IMR-90 (cell line): ENCODE data around the gene SOST. TPM values are rescaled to one million over a fixed set of nuclear protein-coding genes. Genes with fewer than 3 reads are reported as not detected.
"Not testable (repeated sequence)": the region's sequence is repeated elsewhere in the genome, so short reads cannot be mapped to it uniquely, and the experiment has no call there.

ENCODE experiments used
- ATAC-seq: fragments of 200-7000 bp; cut with Tn5 transposase; 2 replicates; pipeline ENCODE4 v1.9.1; 2020; ENCODE audit warnings: low read depth, mild to moderate bottlenecking, moderate library complexity
- BruUV-seq: library from RNA; stranded (reverse); fragments of 400-500 nt; replicated peaks from 2 replicates; lab custom pipeline; 2021; lab: Mats Ljungman, UMichigan
- CTCF ChIA-PET: fragments of 300-600 bp; formaldehyde crosslinking; extraction: SDS; loops from one replicate; lab custom pipeline; 2021; ENCODE audit warnings: antibody characterized with exemption; lab: Yijun Ruan, JAX
- POLR2A ChIA-PET: fragments of 300-600 bp; sonication (Branson Sonifier 250); formaldehyde crosslinking; loops from one replicate; lab custom pipeline; 2022; ENCODE audit warnings: antibody characterized with exemption; ENCODE audit not compliant: unreplicated experiment; lab: Charles Lee
- DNase-seq: peaks from one replicate; pipeline ENCODE4 v3.0.0; 2013
- H2AFZ ChIP-seq: replicated peaks from 2 replicates; pipeline ENCODE3; 2013; ENCODE audit warnings: low read length, mild to moderate bottlenecking; ENCODE audit not compliant: poor library complexity
- H2AK5ac ChIP-seq: 2 replicates; pipeline ENCODE4 v1.6.1; 2013; ENCODE audit warnings: low read depth, low read length, inconsistent platforms
- H2AK9ac ChIP-seq: replicated peaks from 2 replicates; pipeline ENCODE3; 2013; ENCODE audit warnings: mild to moderate bottlenecking, low read depth, low read length, moderate library complexity; ENCODE audit not compliant: poor library complexity
- H2BK120ac ChIP-seq: 2 replicates; pipeline ENCODE4 v1.6.1; 2013; ENCODE audit warnings: low read depth, low read length, inconsistent platforms
- H2BK15ac ChIP-seq: 3 replicates; pipeline ENCODE4 v1.6.1; 2013; ENCODE audit warnings: low read depth, low read length, inconsistent platforms
- H2BK20ac ChIP-seq: 2 replicates; pipeline ENCODE4 v1.6.1; 2013; ENCODE audit warnings: low read depth, mild to moderate bottlenecking, inconsistent platforms, low read length, moderate library complexity
- H2BK5ac ChIP-seq: 2 replicates; pipeline ENCODE4 v1.6.1; 2013; ENCODE audit warnings: mild to moderate bottlenecking, low read depth, low read length, inconsistent platforms; ENCODE audit not compliant: poor library complexity, severe bottlenecking
- H3K14ac ChIP-seq: replicated peaks from 2 replicates; pipeline ENCODE4 v1.6.1; 2013; ENCODE audit warnings: low read depth, low read length, inconsistent platforms
- H3K18ac ChIP-seq: 2 replicates; pipeline ENCODE4 v1.6.1; 2013; ENCODE audit warnings: low read depth, low read length, control low read depth
- H3K23ac ChIP-seq: 2 replicates; pipeline ENCODE4 v1.6.1; 2013; ENCODE audit warnings: low read depth, low read length, inconsistent platforms
- H3K27ac ChIP-seq: 2 replicates; pipeline ENCODE4 v1.5.1; 2013; ENCODE audit warnings: mild to moderate bottlenecking, control low read depth, low read length; ENCODE audit not compliant: insufficient read depth
- H3K27me3 ChIP-seq: 2 replicates; pipeline ENCODE4 v1.6.1; 2013; ENCODE audit warnings: low read length; ENCODE audit not compliant: control insufficient read depth, insufficient read depth
- H3K36me3 ChIP-seq: 2 replicates; pipeline ENCODE4 v1.6.1; 2013; ENCODE audit warnings: low read length, mixed read lengths; ENCODE audit not compliant: control insufficient read depth, insufficient read depth
- H3K4ac ChIP-seq: 2 replicates; pipeline ENCODE4 v1.6.1; 2013; ENCODE audit warnings: low read depth, low read length, inconsistent platforms
- H3K4me1 ChIP-seq: 2 replicates; pipeline ENCODE4 v1.6.1; 2013; ENCODE audit warnings: low read length, mixed read lengths; ENCODE audit not compliant: control insufficient read depth, insufficient read depth
- H3K4me2 ChIP-seq: 2 replicates; pipeline ENCODE4 v1.6.1; 2013; ENCODE audit warnings: low read depth, mild to moderate bottlenecking, control low read depth, low read length, moderate library complexity
- H3K4me3 ChIP-seq: 2 replicates; pipeline ENCODE4 v1.5.1; 2013; ENCODE audit warnings: low read depth, mild to moderate bottlenecking, control low read depth, low read length, moderate library complexity; ENCODE audit not compliant: insufficient read depth
- H3K56ac ChIP-seq: 2 replicates; pipeline ENCODE4 v1.6.1; 2013; ENCODE audit warnings: low read length, inconsistent platforms; ENCODE audit not compliant: insufficient read depth; ENCODE audit errors: extremely low read depth
- H3K79me1 ChIP-seq, 2 experiments: 2 replicates each; pipeline ENCODE4 v1.6.1; 2013; ENCODE audit warnings: low read length in 2 of 2, inconsistent platforms in 1 of 2, low read depth in 1 of 2
- H3K9ac ChIP-seq: 2 replicates; pipeline ENCODE4 v1.6.1; 2013; ENCODE audit warnings: low read depth, low read length, control low read depth
- H3K9me1 ChIP-seq: 2 replicates; pipeline ENCODE4 v1.6.1; 2013; ENCODE audit warnings: low read length, inconsistent platforms; ENCODE audit not compliant: insufficient read depth
- H3K9me3 ChIP-seq: 2 replicates; pipeline ENCODE4 v1.6.1; 2013; ENCODE audit warnings: low read length; ENCODE audit not compliant: control insufficient read depth, insufficient read depth
- H4K20me1 ChIP-seq: 2 replicates; pipeline ENCODE4 v1.6.1; 2013; ENCODE audit warnings: low read length, inconsistent platforms; ENCODE audit not compliant: insufficient read depth
- H4K5ac ChIP-seq: 2 replicates; pipeline ENCODE4 v1.6.1; 2013; ENCODE audit warnings: mild to moderate bottlenecking, low read depth, low read length, control low read depth
- H4K8ac ChIP-seq, 2 experiments: 2 replicates each; pipeline ENCODE4 v1.6.1; 2013; ENCODE audit warnings: low read depth in 2 of 2, low read length in 2 of 2, control low read depth in 1 of 2, inconsistent platforms in 1 of 2
- H4K91ac ChIP-seq: 2 replicates; pipeline ENCODE4 v1.6.1; 2013; ENCODE audit warnings: low read depth, low read length, inconsistent platforms; ENCODE audit not compliant: insufficient read depth
- whole genome bisulfite sequencing, 2 experiments: methylation state at CpG; one replicate each; pipeline versions ENCODE4 v1.1.5 to v1.1.7; 2013; ENCODE audit warnings: missing lambda C conversion rate in 2 of 2; ENCODE audit not compliant: insufficient read length in 1 of 2; ENCODE audit errors: extremely low coverage in 2 of 2; 5-methylcytosine and 5-hydroxymethylcytosine counted together
- dilution Hi-C: fragments of 300-500 bp; cut with HindIII; formaldehyde crosslinking; loops from one replicate; pipeline ENCODE4 v1.14.3; 2018; ENCODE audit warnings: low sequenced_read_pairs; ENCODE audit not compliant: unreplicated experiment
- in situ Hi-C: fragments of 300-500 bp; cut with MboI; formaldehyde crosslinking; loops from 3 replicates; pipeline ENCODE4 v1.14.3; 2019; ENCODE audit warnings: low sequenced_read_pairs, inconsistent platforms, mixed read lengths
- intact Hi-C: fragments of 100-400 bp; cut with micrococcal nuclease; formaldehyde crosslinking; loops from 2 replicates; pipeline ENCODE4 v1.10.0; 2022
- polyA plus RNA-seq, 3 experiments: library from polyadenylated mRNA; depleted of rRNA; stranded (reverse); fragments of >200 nt; gene quantifications; 2 replicates each; pipeline ENCODE4 v1.2.3, GENCODE V29; 2012; ENCODE audit warnings: low replicate concordance in 1 of 3
- total RNA-seq: library from RNA; depleted of rRNA; stranded (reverse); fragments of >200 nt; gene quantifications from 2 replicates; pipeline ENCODE4 v1.2.3, GENCODE V29; 2012

SOST gene
- total and polyA plus RNA-seq, 2 of the 4 experiments (the other 2 are of a cell fraction), result not detected

DNA sequence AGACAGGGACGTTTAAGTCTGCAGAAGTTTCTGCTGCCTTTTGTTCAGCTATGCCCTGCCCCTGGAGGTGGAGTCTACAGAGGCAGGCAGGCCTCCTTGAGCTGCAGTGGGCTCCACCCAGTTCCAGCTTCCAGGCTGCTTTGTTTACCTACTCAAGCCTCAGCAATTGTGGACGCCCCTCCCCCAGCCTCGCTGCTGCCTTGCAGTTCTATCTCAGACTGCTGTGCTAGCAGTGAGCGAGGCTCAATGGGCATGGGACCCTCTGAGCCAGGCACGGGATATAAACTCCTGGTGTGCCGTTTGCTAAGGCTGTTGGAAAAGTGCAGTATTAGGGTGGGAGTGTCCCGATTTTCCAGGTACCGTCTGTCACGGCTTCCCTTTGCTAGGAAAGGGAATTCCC is 39.4 kb upstream of the SOST start:
- in situ Hi-C loops, result not testable (repeated sequence)

DNA sequence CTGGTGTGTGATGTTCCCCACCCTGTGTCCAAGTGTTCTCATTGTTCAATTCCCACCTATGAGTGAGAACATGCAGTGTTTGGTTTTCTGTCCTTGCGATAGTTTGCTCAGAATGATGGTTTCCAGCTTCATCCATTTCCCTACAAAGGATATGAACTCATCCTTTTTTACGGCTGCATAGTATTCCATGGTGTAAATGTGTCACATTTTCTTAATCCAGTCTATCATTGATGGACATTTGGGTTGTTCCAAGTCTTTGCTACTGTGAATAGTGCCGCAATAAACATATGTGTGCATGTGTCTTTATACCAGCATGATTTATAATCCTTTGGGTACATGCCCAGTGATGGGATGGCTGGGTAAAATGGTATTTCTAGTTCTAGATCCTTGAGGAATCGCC is 34.1 kb upstream of the SOST start:
- H3K36me3 ChIP-seq, BruUV-seq, H3K4me2 ChIP-seq, H4K8ac ChIP-seq, H4K5ac ChIP-seq, H3K4ac ChIP-seq, in situ Hi-C loops, H3K56ac ChIP-seq, H2BK15ac ChIP-seq, H3K4me3 ChIP-seq, H4K20me1 ChIP-seq, H3K9me3 ChIP-seq, DNase-seq, H2AK9ac ChIP-seq, H2BK20ac ChIP-seq, H4K91ac ChIP-seq, H3K9ac ChIP-seq, dilution Hi-C loops, H3K27me3 ChIP-seq, H3K14ac ChIP-seq, H3K79me1 ChIP-seq, CTCF ChIA-PET, H2BK120ac ChIP-seq, H3K18ac ChIP-seq, H3K23ac ChIP-seq, ATAC-seq, H3K9me1 ChIP-seq, H2BK5ac ChIP-seq, H2AK5ac ChIP-seq, H2AFZ ChIP-seq, H3K27ac ChIP-seq, intact Hi-C loops, H3K4me1 ChIP-seq, POLR2A ChIA-PET: not testable (repeated sequence)
- WGBS, 2 experiments, result no CpG with 5 or more reads among the region's 4 CpGs

More for the DNA sequence above, 39.4 kb upstream of the SOST start:
- H3K4me1 ChIP-seq, H2AFZ ChIP-seq, H4K20me1 ChIP-seq, H2AK9ac ChIP-seq, H2BK120ac ChIP-seq, H2BK20ac ChIP-seq, H4K5ac ChIP-seq, H3K4ac ChIP-seq, H3K56ac ChIP-seq, H4K8ac ChIP-seq, H2AK5ac ChIP-seq, ATAC-seq, dilution Hi-C loops, H2BK5ac ChIP-seq, H3K4me3 ChIP-seq, H4K91ac ChIP-seq, DNase-seq, intact Hi-C loops, H2BK15ac ChIP-seq, BruUV-seq, POLR2A ChIA-PET, H3K27me3 ChIP-seq, H3K27ac ChIP-seq, H3K14ac ChIP-seq, H3K36me3 ChIP-seq, H3K23ac ChIP-seq, H3K9me1 ChIP-seq, H3K4me2 ChIP-seq, H3K18ac ChIP-seq, CTCF ChIA-PET, H3K9me3 ChIP-seq, H3K9ac ChIP-seq, H3K79me1 ChIP-seq: not testable (repeated sequence)
- WGBS, 2 experiments, result no CpG with 5 or more reads among the region's 9 CpGs
